HCT116 (cell line): ENCODE data around the gene DCTD. TPM values are rescaled to one million over a fixed set of nuclear protein-coding genes. Genes with fewer than 3 reads are reported as not detected.

Source experiments
- ATAC-seq: fragments of 200-7000 bp; cut with Tn5 transposase; 2 replicates; pipeline ENCODE4 v1.9.1; 2020; ENCODE audit warnings: mild to moderate bottlenecking, moderate library complexity
- BruUV-seq: library from RNA; stranded (reverse); fragments of 400-500 nt; replicated peaks from 2 replicates; lab custom pipeline; 2021; lab: Mats Ljungman, UMichigan
- CTCF ChIA-PET: fragments of 300-600 bp; sonication (Branson Sonifier 250); formaldehyde crosslinking; loops from one replicate; lab custom pipeline; 2021; ENCODE audit warnings: antibody characterized with exemption; lab: Charles Lee
- POLR2A ChIA-PET: fragments of 300-600, 350-600 bp; sonication (Branson Sonifier 250); formaldehyde crosslinking; loops from one replicate; lab custom pipeline; 2021; ENCODE audit warnings: antibody characterized with exemption; lab: Charles Lee
- RAD21 ChIA-PET, 2 experiments: fragments of 300-600 bp; sonication (Branson Sonifier 250); formaldehyde crosslinking; loops; one replicate each; lab custom pipeline; 2023; ENCODE audit warnings: low total read pairs in 2 of 2; ENCODE audit not compliant: uncharacterized antibody in 2 of 2, unreplicated experiment in 2 of 2, low non-redundant PET in 1 of 2; lab: Charles Lee
- DNase-seq: peaks from one replicate; pipeline ENCODE4 v3.0.0-alpha.2; 2010; ENCODE audit warnings: low read depth, low spot score
- H2AFZ ChIP-seq: fragments of 200-600 bp; shearing (Covaris generic), sonication (generic); 2 replicates; pipeline ENCODE4 v1.6.1; 2017; ENCODE audit warnings: low read depth, mixed run types, mixed read lengths, antibody characterized with exemption, low read length; ENCODE audit not compliant: poor library complexity, severe bottlenecking
- H3K27ac ChIP-seq: 2 replicates; pipeline ENCODE4 v1.5.1; 2012; ENCODE audit warnings: low read depth, low read length
- H3K27me3 ChIP-seq: fragments of 200-600 bp; sonication (generic); 2 replicates; pipeline ENCODE4 v1.6.1; 2016; ENCODE audit warnings: mixed run types, low read length, mixed read lengths; ENCODE audit not compliant: insufficient read depth
- H3K36me3 ChIP-seq, 2 experiments: fragments of 200-500 bp in 1 of 2; fragments of 200-600 bp in 1 of 2; sonication (Bioruptor generic) in 1 of 2; sonication (generic) in 1 of 2; 2 replicates each; pipeline versions ENCODE4 v1.5.1 to v1.6.1; 2014 to 2016; ENCODE audit warnings: low read length in 2 of 2, inconsistent platforms in 1 of 2, mixed read lengths in 1 of 2, mixed run types in 1 of 2; ENCODE audit not compliant: insufficient read depth in 2 of 2, control insufficient read depth in 1 of 2
- H3K4me1 ChIP-seq, 2 experiments: fragments of 200-600 bp in 1 of 2; sonication (generic) in 1 of 2; 2 replicates each; pipeline versions ENCODE4 v1.5.1 to v1.6.1; 2012 to 2017; ENCODE audit warnings: low read length in 2 of 2, inconsistent platforms in 1 of 2, mild to moderate bottlenecking in 1 of 2, mixed read lengths in 1 of 2, mixed run types in 1 of 2, moderate library complexity in 1 of 2; ENCODE audit not compliant: insufficient read depth in 2 of 2, control insufficient read depth in 1 of 2
- H3K4me2 ChIP-seq: fragments of 200-600 bp; sonication (generic); 2 replicates; pipeline ENCODE4 v1.6.1; 2017; ENCODE audit warnings: mixed run types, low read length, mixed read lengths
- H3K4me3 ChIP-seq, 2 experiments: fragments of 200-600 bp in 1 of 2; sonication (generic) in 1 of 2; replicated peaks in 1 of 2; 2 replicates each; pipeline ENCODE4 v1.5.1; 2011 to 2016; ENCODE audit warnings: low read length in 2 of 2, control low read depth in 1 of 2, low read depth in 1 of 2, mild to moderate bottlenecking in 1 of 2, mixed read lengths in 1 of 2, mixed run types in 1 of 2
- H3K79me2 ChIP-seq: fragments of 200-600 bp; sonication (generic); 2 replicates; pipeline ENCODE4 v1.6.1; 2017; ENCODE audit warnings: mild to moderate bottlenecking, mixed run types, low read length, moderate library complexity, mixed read lengths; ENCODE audit not compliant: insufficient read depth
- H3K9ac ChIP-seq: fragments of 200-600 bp; sonication (generic); 2 replicates; pipeline ENCODE4 v1.6.1; 2016; ENCODE audit warnings: low read length, mixed read lengths
- H3K9me2 ChIP-seq: fragments of 200-600 bp; sonication (generic), shearing (Covaris generic); 2 replicates; pipeline ENCODE4 v1.6.1; 2017; ENCODE audit warnings: mixed run types, mild to moderate bottlenecking, moderate library complexity; ENCODE audit not compliant: insufficient read depth
- H3K9me3 ChIP-seq, 2 experiments: fragments of 200-500 bp in 1 of 2; fragments of 200-600 bp in 1 of 2; sonication (Bioruptor generic) in 1 of 2; sonication (generic) in 1 of 2; 2 replicates each; pipeline ENCODE4 v1.6.1; 2014 to 2017; ENCODE audit warnings: low read length in 2 of 2, mixed read lengths in 2 of 2, inconsistent platforms in 1 of 2, low read depth in 1 of 2, mild to moderate bottlenecking in 1 of 2, mixed run types in 1 of 2, moderate library complexity in 1 of 2; ENCODE audit not compliant: control insufficient read depth in 1 of 2, insufficient read depth in 1 of 2
- H4K20me1 ChIP-seq: fragments of 200-600 bp; sonication (generic), shearing (Covaris generic); 2 replicates; pipeline ENCODE4 v1.6.1; 2017; ENCODE audit warnings: mixed run types, mild to moderate bottlenecking, moderate library complexity; ENCODE audit not compliant: insufficient read depth
- ATF3 ChIP-seq: IDR thresholded peaks from 2 replicates; pipeline ENCODE4 v1.6.1; 2012
- CBX3 ChIP-seq: IDR thresholded peaks from 2 replicates; pipeline ENCODE4 v1.6.1; 2012; ENCODE audit warnings: low read depth
- CEBPB ChIP-seq: IDR thresholded peaks from 2 replicates; pipeline ENCODE4 v1.6.1; 2012; ENCODE audit warnings: low read depth
- EGR1 ChIP-seq: IDR thresholded peaks from 2 replicates; pipeline ENCODE4 v1.6.1; 2012; ENCODE audit warnings: low read depth
- EZH2 ChIP-seq: fragments of 200-600 bp; sonication (generic); IDR thresholded peaks from 2 replicates; pipeline ENCODE4 v1.6.1; 2017; ENCODE audit warnings: antibody characterized with exemption, mixed run types
- EZH2phosphoT487 ChIP-seq: fragments of 200-600 bp; IDR thresholded peaks from 2 replicates; pipeline ENCODE4 v1.6.1; 2018; ENCODE audit warnings: antibody characterized with exemption, borderline replicate concordance
- FOSL1 ChIP-seq: IDR thresholded peaks from 2 replicates; pipeline ENCODE4 v1.6.1; 2012; ENCODE audit warnings: low read depth
- JUND ChIP-seq: IDR thresholded peaks from 2 replicates; pipeline ENCODE4 v1.6.1; 2012
- MAX ChIP-seq: IDR thresholded peaks from 2 replicates; pipeline ENCODE4 v1.6.1; 2012
- POLR2A ChIP-seq: IDR thresholded peaks from 2 replicates; pipeline ENCODE4 v1.7.0; 2011; ENCODE audit warnings: borderline replicate concordance; ENCODE audit not compliant: insufficient read depth, insufficient read length; ENCODE audit errors: extremely low read depth
- POLR2AphosphoS5 ChIP-seq: IDR thresholded peaks from 2 replicates; pipeline ENCODE4 v1.6.1; 2011; ENCODE audit warnings: mild to moderate bottlenecking, low read depth, low read length, moderate library complexity
- RAD21 ChIP-seq: IDR thresholded peaks from 2 replicates; pipeline ENCODE4 v1.6.1; 2012; ENCODE audit warnings: low read depth, mild to moderate bottlenecking
- SIN3A ChIP-seq: IDR thresholded peaks from 2 replicates; pipeline ENCODE4 v1.6.1; 2012; ENCODE audit warnings: low read depth
- SP1 ChIP-seq: IDR thresholded peaks from 2 replicates; pipeline ENCODE4 v1.6.1; 2012; ENCODE audit warnings: low read depth
- SRF ChIP-seq: IDR thresholded peaks from 2 replicates; pipeline ENCODE4 v1.6.1; 2012; ENCODE audit warnings: low read depth
- YY1 ChIP-seq: IDR thresholded peaks from 2 replicates; pipeline ENCODE4 v1.6.1; 2011; ENCODE audit warnings: low read length, low read depth, moderate library complexity, mild to moderate bottlenecking; ENCODE audit not compliant: insufficient replicate concordance; ENCODE audit errors: extremely low read depth
- ZBTB33 ChIP-seq: IDR thresholded peaks from 2 replicates; pipeline ENCODE4 v1.6.1; 2011; ENCODE audit warnings: mild to moderate bottlenecking, low read length, moderate library complexity; ENCODE audit not compliant: insufficient replicate concordance; ENCODE audit errors: extremely low read depth
- ZFX ChIP-seq: fragments of 450-650 bp; IDR thresholded peaks from 2 replicates; pipeline ENCODE4 v1.6.1; 2017
- ZNF274 ChIP-seq: fragments of 200-500 bp; sonication (Bioruptor generic); IDR thresholded peaks from 2 replicates; pipeline ENCODE4 v1.6.1; 2014; ENCODE audit warnings: mild to moderate bottlenecking, low read depth, low read length, inconsistent platforms
- intact Hi-C: fragments of 100-400 bp; cut with micrococcal nuclease; formaldehyde crosslinking; loops from 2 replicates; pipeline ENCODE4 v1.10.0; 2022
- total RNA-seq: library from RNA; stranded (reverse); gene quantifications from one replicate; pipeline ENCODE4 v1.2.1, GENCODE V29; 2021; ENCODE audit not compliant: unreplicated experiment

Gene DCTD
- total RNA-seq, 1 experiment from 2014 or later, result 96.3 TPM

GRCh38 chr4:182858711-182859110 is 58.5 kb downstream of the DCTD start:
- Histone ChIP-seq H3K4me2 (no peak overlapping the region), H2AFZ (no peak overlapping the region), H3K4me1 (no peaks in the 10 kb centered on the region), H3K27me3 (no peaks in the 10 kb centered on the region), H3K27ac (no peak overlapping the region), H4K20me1 (no peaks in the 10 kb centered on the region), H3K9ac (no peak overlapping the region), H3K4me3 (no peak overlapping the region), H3K9me3 (no peaks in the 10 kb centered on the region), H3K9me2 (no peaks in the 10 kb centered on the region), H3K79me2 (no peaks in the 10 kb centered on the region), H3K36me3 (no peaks in the 10 kb centered on the region)
- ChIA-PET CTCF (no interaction called here), POLR2A (no interaction called here), RAD21 (no interaction called here)
- TF ChIP-seq ZBTB33 (no peak), YY1 (no peak), ZFX (no peak), MAX (no peak), SRF (no peak), CBX3 (no peak), EGR1 (no peak), JUND (no peak), SP1 (no peak), CEBPB (no peak), POLR2AphosphoS5 (no peak), ZNF274 (no peak), EZH2phosphoT487 (no peak), POLR2A (no peak), SIN3A (no peak), FOSL1 (no peak), ATF3 (no peak), RAD21 (no peak), EZH2 (no peak)
- no TSS peak for BruUV-seq
- intact Hi-C loops, result no loop called here
- ATAC-seq (no peak), DNase-seq (no peak)
